Measurements from ENCODE around the gene BAG5.
"Not testable (repeated sequence)": the region's sequence is repeated elsewhere in the genome, so short reads cannot be mapped to it uniquely, and the experiment has no call there.

Gene BAG5

GRCh38 chr14:103519837-103520212, 42.6 kb downstream of the BAG5 start:
- peaks cover 8% of the 10 kb centered on the region for H3K4me1 Mint-ChIP-seq (ENCODE audit: low read depth)
- no peaks in the 10 kb centered on the region for H3K36me3 Mint-ChIP-seq (ENCODE audit: low read depth)
- H3K4me3 Mint-ChIP-seq: peak overlapping the region; percentile 53
- peaks cover 13% of the 10 kb centered on the region for H3K27me3 Mint-ChIP-seq
- H3K27ac Mint-ChIP-seq: no peak overlapping the region
- no peaks in the 10 kb centered on the region for H3K9me3 Mint-ChIP-seq

GRCh38 chr14:103519043-103519836, 43.2 kb downstream of the BAG5 start:
- H3K4me1 Mint-ChIP-seq (ENCODE audit: low read depth): peaks cover 8% of the 10 kb centered on the region
- H3K4me3 Mint-ChIP-seq: peak overlapping the region; percentile 7

GRCh38 chr14:103518422-103519042, 43.9 kb downstream of the BAG5 start:
- Mint-ChIP-seq H3K9me3 (no peaks in the 10 kb centered on the region), H3K4me1 (ENCODE audit: low read depth) (peaks cover 8% of the 10 kb centered on the region), H3K4me3 (no peak overlapping the region), H3K27me3 (peaks cover 8% of the 10 kb centered on the region), H3K27ac (no peak overlapping the region), H3K36me3 (ENCODE audit: low read depth) (no peaks in the 10 kb centered on the region)

More at GRCh38 chr14:103519043-103519836, 43.2 kb downstream of the BAG5 start:
- Mint-ChIP-seq H3K27ac (no peak overlapping the region), H3K27me3 (peaks cover 13% of the 10 kb centered on the region), H3K9me3 (no peaks in the 10 kb centered on the region), H3K36me3 (ENCODE audit: low read depth) (no peaks in the 10 kb centered on the region)

GRCh38 chr14:103517721-103518421, 44.6 kb downstream of the BAG5 start:
- Mint-ChIP-seq H3K4me3 (no peak overlapping the region), H3K4me1 (ENCODE audit: low read depth) (peaks cover 8% of the 10 kb centered on the region), H3K27me3 (peaks cover 6% of the 10 kb centered on the region), H3K36me3 (ENCODE audit: low read depth) (no peaks in the 10 kb centered on the region), H3K9me3 (no peaks in the 10 kb centered on the region), H3K27ac (no peak overlapping the region)

DNA sequence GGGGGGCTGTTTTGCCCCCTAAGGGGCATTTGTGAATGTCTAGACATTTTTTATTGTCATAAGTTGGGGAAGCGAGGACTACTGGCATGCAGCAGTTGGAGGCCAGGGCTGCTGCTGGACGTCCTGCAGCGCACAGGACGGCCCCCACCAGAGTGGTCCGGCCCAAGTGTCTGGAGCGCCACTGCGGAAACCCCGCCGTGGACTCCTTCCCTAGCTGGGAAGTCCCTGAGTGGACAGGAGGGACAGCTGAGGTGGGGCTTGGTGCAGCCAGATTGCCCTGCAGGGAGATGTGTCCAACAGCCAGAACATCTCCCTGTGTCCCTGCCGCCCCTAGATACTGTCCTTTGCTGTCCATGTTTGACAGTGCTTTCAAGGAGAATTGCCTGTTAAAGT, 45.3 kb downstream of the BAG5 start:
- Mint-ChIP-seq H3K27ac (no peak overlapping the region), H3K36me3 (ENCODE audit: low read depth) (peaks cover 4% of the 10 kb centered on the region), H3K4me1 (ENCODE audit: low read depth) (peaks cover 8% of the 10 kb centered on the region), H3K4me3 (no peak overlapping the region), H3K9me3 (no peaks in the 10 kb centered on the region), H3K27me3 (peaks cover 6% of the 10 kb centered on the region)

- Mint-ChIP-seq H3K4me1 (ENCODE audit: low read depth) (peaks cover 8% of the 10 kb centered on the region), H3K27ac (no peak overlapping the region), H3K36me3 (ENCODE audit: low read depth) (peaks cover 4% of the 10 kb centered on the region), H3K9me3 (no peaks in the 10 kb centered on the region), H3K4me3 (no peak overlapping the region), H3K27me3 (peaks cover 6% of the 10 kb centered on the region)
Measured at GRCh38 chr14:103516426-103517173, 45.9 kb downstream of the BAG5 start.

GRCh38 chr14:103514596-103515421, 47.6 kb downstream of the BAG5 start:
- Mint-ChIP-seq H3K4me3 (no peak overlapping the region), H3K9me3 (no peaks in the 10 kb centered on the region), H3K27me3 (peaks cover 2% of the 10 kb centered on the region), H3K27ac (no peak overlapping the region), H3K4me1 (ENCODE audit: low read depth) (peaks cover 8% of the 10 kb centered on the region), H3K36me3 (ENCODE audit: low read depth) (peaks cover 13% of the 10 kb centered on the region)

DNA sequence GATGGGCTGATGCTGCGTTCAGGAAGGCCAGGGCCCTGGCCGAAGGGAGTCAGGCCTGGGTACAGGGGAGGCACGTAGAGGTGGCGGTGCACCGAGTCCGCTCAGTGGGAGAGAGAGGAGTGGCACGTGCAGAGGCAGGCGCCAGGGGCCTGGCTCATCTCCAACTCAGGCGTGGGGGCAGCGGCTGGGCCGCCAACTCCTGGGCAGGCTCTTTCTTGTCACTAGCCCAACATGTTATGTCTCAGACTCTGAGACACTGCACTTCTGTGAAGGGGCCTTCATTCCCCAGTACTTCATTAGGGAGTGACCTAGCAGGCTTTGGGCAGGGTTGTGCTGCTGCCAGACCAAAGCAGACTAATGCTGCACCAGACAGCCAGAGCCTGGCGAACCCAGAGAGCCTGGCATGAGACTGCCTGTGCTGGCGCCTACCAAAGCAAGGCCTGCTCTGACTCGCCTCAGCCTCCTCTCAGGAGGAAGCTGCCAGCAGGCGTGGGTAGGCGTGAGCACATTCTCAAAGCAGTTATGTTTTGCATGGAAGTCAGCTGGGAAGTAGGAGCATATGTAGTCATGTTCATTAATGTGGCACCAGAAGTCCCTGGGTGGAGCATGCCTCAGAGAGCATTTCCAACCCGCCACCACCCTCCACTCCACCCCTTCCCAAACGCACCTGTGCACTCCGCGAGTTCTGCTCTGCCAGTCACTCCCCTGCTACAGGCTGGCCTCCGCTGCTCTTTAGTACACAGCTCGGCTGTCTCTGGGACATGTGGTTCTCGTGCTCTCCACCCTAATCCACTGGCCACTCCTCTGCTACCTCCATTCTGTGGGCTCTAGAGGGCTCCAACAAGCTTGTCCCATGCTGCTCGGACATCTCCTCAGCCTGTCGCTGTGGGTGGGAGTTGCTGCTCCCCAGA, 49.5 kb downstream of the BAG5 start:
- Mint-ChIP-seq H3K4me1 (ENCODE audit: low read depth) (no peaks in the 10 kb centered on the region), H3K27ac (no peak overlapping the region), H3K4me3 (no peak overlapping the region), H3K27me3 (no peaks in the 10 kb centered on the region), H3K9me3 (no peaks in the 10 kb centered on the region), H3K36me3 (ENCODE audit: low read depth) (peaks cover 15% of the 10 kb centered on the region)

DNA sequence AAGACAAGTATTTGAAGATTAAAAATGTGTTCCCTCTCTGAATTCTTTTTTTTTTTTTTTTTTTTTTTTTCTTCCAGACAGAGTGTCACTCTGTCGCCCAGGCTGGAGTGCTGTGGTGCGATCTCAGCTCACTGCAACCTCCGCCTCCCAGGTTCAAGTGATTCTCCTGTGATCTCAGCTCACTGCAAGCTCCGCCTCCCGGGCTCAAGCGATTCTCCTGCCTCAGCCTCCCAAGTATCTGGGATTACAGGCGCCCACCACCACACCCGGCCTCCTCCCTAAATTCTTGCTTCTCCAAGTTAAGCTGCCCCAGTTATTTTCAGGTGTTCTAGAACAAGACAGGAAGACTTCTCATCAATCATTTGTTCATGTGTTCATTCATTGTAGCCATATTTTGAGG, 50.3 kb downstream of the BAG5 start:
- H3K4me3 Mint-ChIP-seq; H3K4me1 Mint-ChIP-seq (ENCODE audit: low read depth); H3K9me3 Mint-ChIP-seq; H3K27me3 Mint-ChIP-seq; H3K27ac Mint-ChIP-seq: not testable (repeated sequence)
- H3K36me3 Mint-ChIP-seq (ENCODE audit: low read depth): peaks cover 23% of the 10 kb centered on the region

- Mint-ChIP-seq H3K4me1 (ENCODE audit: low read depth) (no peaks in the 10 kb centered on the region), H3K36me3 (ENCODE audit: low read depth) (peaks cover 23% of the 10 kb centered on the region), H3K9me3 (no peaks in the 10 kb centered on the region), H3K27me3 (no peaks in the 10 kb centered on the region), H3K27ac (peak overlapping the region; percentile 52), H3K4me3 (no peak overlapping the region)
Measured at GRCh38 chr14:103510724-103511693, 51.4 kb downstream of the BAG5 start.

DNA sequence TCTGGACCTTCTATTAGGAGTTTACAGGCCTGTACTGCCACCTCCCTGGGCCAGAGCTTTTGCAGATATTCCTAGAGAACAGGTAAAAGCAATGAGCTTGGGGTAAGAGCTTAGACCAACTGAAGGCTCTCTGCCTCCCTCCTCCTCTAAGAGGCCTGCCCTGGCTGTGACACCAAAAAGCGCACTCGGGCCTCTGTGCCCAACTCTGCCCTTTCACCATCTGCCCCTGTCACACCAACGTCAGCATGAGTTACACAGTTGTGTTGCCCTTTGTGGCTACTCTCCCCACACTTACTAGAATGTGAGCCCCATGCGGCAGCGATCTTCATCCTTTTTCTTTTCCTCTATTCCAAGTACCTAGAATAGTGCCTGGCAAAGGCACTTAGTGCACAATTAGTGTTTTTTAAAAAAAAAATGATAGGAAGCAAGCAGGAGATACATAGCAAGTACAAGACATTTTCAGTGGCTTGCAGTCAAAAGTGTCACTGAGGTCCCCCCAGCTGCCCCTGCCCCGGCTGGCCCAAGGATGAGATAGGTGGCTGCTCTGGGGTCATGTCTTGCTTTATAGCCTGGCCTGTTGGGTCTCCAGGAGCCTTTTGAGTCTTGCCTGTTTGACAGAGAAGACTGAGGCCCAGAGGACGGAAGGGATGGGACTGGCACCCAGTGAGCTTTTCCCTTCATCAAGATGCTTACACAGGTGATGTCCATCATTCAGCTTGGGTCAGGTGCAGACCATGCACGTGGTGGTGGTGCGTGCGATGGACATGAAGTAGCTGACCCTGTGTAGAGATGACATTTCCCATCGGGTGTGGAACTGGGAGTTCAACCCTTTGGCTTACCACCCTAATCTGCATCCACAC, 52.4 kb downstream of the BAG5 start:
- Mint-ChIP-seq H3K9me3 (no peaks in the 10 kb centered on the region), H3K4me3 (no peak overlapping the region)

More for the DNA sequence above, 52.4 kb downstream of the BAG5 start:
- H3K36me3 Mint-ChIP-seq (ENCODE audit: low read depth): peaks cover 28% of the 10 kb centered on the region
- H3K27me3 Mint-ChIP-seq: no peaks in the 10 kb centered on the region
- no peaks in the 10 kb centered on the region for H3K4me1 Mint-ChIP-seq (ENCODE audit: low read depth)
- no peak overlapping the region for H3K27ac Mint-ChIP-seq
